ENCODE data around the gene NFYC. TPM values are rescaled to one million over a fixed set of nuclear protein-coding genes. Genes with fewer than 3 reads are reported as not detected.

The NFYC gene
- polyA plus RNA-seq, 1 of the 3 experiments (the other 2 are of a cell fraction), result 72.4 TPM

DNA sequence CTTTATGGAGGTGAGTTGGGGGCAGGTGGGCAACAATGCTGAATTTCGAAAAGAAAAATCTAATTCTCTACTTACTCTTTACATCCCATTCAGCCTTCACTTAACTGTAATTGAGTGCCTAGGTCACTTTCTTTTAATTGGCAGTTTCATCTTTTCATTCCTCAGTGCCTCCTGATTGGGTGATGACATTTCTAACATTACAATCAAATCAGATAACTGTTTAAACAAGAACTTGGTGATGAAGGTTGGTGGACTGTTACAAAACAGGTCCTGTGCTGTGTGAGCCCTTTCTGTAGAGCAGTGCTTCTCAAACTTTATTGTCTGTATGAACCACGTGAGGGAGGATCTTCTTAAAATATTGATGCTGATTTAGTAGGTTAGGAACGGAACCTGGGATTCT is 51.9 kb downstream of the NFYC start:
- no peak overlapping the region for H3K27ac ChIP-seq (ENCODE audit: low read depth in 2 of 2, low read length in 1 of 2)
- H3K27me3 ChIP-seq (ENCODE audit: insufficient read depth), result no peaks in the 10 kb centered on the region
- no peak overlapping the region for H3K4me3 ChIP-seq (ENCODE audit: low read depth in 2 of 2, low read length in 1 of 2)
- H3K4me2 ChIP-seq, result no peak overlapping the region
- no peak overlapping the region for H3K9ac ChIP-seq
- H2AFZ ChIP-seq (ENCODE audit: low read depth), result no peak overlapping the region
- H3K9me3 ChIP-seq, result no peaks in the 10 kb centered on the region
- H3K79me2 ChIP-seq (ENCODE audit: insufficient read depth), result peaks cover 55% of the 10 kb centered on the region; the same call in 1 of the 2 replicates
- H3F3A ChIP-seq (replicated peaks; ENCODE audit: insufficient read depth), result no peaks in the 10 kb centered on the region
- ChIA-PET POLR2A (no interaction called here), CTCF (interaction anchor here (1.0 kb wide), 1 partner anchor 106 kb away, joined by 3 read pairs; no protein-coding TSS in a partner anchor)
- TF ChIP-seq JUND (IDR thresholded peaks at IDR 0.05) (no peak), YY1 (IDR thresholded peaks at IDR 0.05; ENCODE audit: low read depth) (no peak), RXRA (IDR thresholded peaks at IDR 0.05; ENCODE audit: borderline replicate concordance, low read depth) (no peak), FOXM1 (IDR thresholded peaks at IDR 0.05; ENCODE audit: low read depth) (no peak)
- no peaks in the 10 kb centered on the region for H4K20me1 ChIP-seq (ENCODE audit: insufficient read depth)
- no peak for DNase-seq
- 0 out of 4 replicates have a peak, but pooled peaks cover 0 to 7% of the 10 kb centered on the region in 2 experiments for H3K4me1 ChIP-seq (ENCODE audit: control insufficient read depth in 1 of 2, insufficient read depth in 2 of 2, low read depth in 1 of 2, low read length in 1 of 2)
- no peaks in the 10 kb centered on the region for H3K9me2 ChIP-seq
- H3K36me3 ChIP-seq (replicated peaks in 1 of 2; ENCODE audit: control insufficient read depth in 1 of 2, insufficient read depth in 2 of 2, low read length in 1 of 2), result peaks cover 54 to 66% of the 10 kb centered on the region in 2 experiments
- 96% methylated on average over 3 of the region's 3 CpGs for whole genome bisulfite sequencing (ENCODE audit: low lambda C conversion rate)

DNA sequence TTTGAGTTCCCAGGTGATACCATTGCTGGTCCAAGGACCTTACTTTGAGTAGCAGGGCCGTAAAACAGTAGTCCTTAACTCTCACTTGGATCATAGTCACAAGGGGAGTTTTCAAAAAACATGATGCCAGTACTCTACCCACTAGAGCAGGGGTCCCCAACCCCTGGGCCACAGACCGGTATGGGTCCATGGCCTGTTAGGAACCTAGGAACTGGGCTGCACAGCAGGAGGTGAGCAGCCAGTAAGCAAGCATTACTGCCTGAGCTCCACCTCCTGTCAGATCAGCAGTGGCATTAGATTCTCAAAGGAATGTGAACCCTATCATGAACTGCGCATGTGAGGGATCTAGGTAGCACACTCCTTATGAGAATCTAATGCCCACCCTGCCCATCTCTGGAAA is 52.4 kb downstream of the NFYC start:
- DNase-seq, result no peak
- Histone ChIP-seq H3K4me2 (no peak overlapping the region), H3K4me3 (ENCODE audit: low read depth in 2 of 2, low read length in 1 of 2) (no peak overlapping the region), H3K27ac (ENCODE audit: low read depth in 2 of 2, low read length in 1 of 2) (no peak overlapping the region), H3K9ac (no peak overlapping the region), H2AFZ (ENCODE audit: low read depth) (no peak overlapping the region), H3K79me2 (ENCODE audit: insufficient read depth) (peaks cover 53% of the 10 kb centered on the region; the same call in 1 of the 2 replicates), H3K9me3 (no peaks in the 10 kb centered on the region), H3K27me3 (ENCODE audit: insufficient read depth) (no peaks in the 10 kb centered on the region), H3K36me3 (replicated peaks in 1 of 2; ENCODE audit: control insufficient read depth in 1 of 2, insufficient read depth in 2 of 2, low read length in 1 of 2) (peaks cover 55 to 70% of the 10 kb centered on the region in 2 experiments), H3K9me2 (no peaks in the 10 kb centered on the region), H3F3A (replicated peaks; ENCODE audit: insufficient read depth) (no peaks in the 10 kb centered on the region), H4K20me1 (ENCODE audit: insufficient read depth) (no peaks in the 10 kb centered on the region), H3K4me1 (ENCODE audit: control insufficient read depth in 1 of 2, insufficient read depth in 2 of 2, low read depth in 1 of 2, low read length in 1 of 2) (0 out of 4 replicates have a peak, but pooled peaks cover 0 to 7% of the 10 kb centered on the region in 2 experiments)
- POLR2A ChIA-PET, result no interaction called here
- TF ChIP-seq RFX5 (IDR thresholded peaks at IDR 0.05; ENCODE audit: low read length) (no peak), FOXM1 (IDR thresholded peaks at IDR 0.05; ENCODE audit: low read depth) (no peak), MEF2A (IDR thresholded peaks at IDR 0.05; ENCODE audit: borderline replicate concordance, low read depth) (no peak), RAD21 (IDR thresholded peaks at IDR 0.05; ENCODE audit: low read length) (no peak), TCF12 (IDR thresholded peaks at IDR 0.05) (no peak), YY1 (IDR thresholded peaks at IDR 0.05; ENCODE audit: low read depth) (no peak), FOXJ3 (CRISPR knock-in tag; IDR thresholded peaks at IDR 0.05) (no peak), FOSL2 (IDR thresholded peaks at IDR 0.05; ENCODE audit: borderline replicate concordance, low read depth) (no peak), MXI1 (IDR thresholded peaks at IDR 0.05; ENCODE audit: low read depth, low read length) (no peak), SIN3A (IDR thresholded peaks at IDR 0.05; ENCODE audit: borderline replicate concordance, low read depth, low read length) (no peak), POLR2AphosphoS5 (IDR thresholded peaks at IDR 0.05; ENCODE audit: low read depth, low read length) (no peak), EZH2phosphoT487 (IDR thresholded peaks at IDR 0.05; ENCODE audit: borderline replicate concordance, low read depth) (no peak)
- CTCF ChIA-PET, result no interaction called here
- WGBS (ENCODE audit: low lambda C conversion rate), result 100% methylated on average over 3 of the region's 3 CpGs

DNA sequence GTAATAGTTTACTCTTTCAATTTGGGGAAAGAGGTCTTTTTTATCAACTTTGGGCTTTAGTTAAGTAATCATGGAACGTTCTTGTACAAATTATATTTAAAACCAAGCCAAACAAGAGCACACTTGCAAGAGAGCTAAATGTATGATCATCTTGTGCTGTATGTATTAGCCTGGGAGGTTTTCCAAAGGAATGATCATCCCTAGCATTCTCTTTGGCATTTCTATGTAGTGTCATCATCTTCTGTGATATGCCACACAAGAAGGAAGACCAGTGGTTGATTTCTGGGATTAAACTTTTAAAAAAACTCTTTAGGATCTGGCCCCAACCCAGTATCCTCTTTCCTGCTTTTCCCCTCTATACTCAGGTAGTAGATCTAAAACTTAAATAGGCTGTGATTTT is 53.7 kb downstream of the NFYC start:
- Histone ChIP-seq H3K9me3 (no peaks in the 10 kb centered on the region), H3K4me1 (ENCODE audit: control insufficient read depth in 1 of 2, insufficient read depth in 2 of 2, low read depth in 1 of 2, low read length in 1 of 2) (0 out of 4 replicates have a peak, but pooled peaks cover 0 to 7% of the 10 kb centered on the region in 2 experiments), H3K4me2 (no peak overlapping the region), H3F3A (replicated peaks; ENCODE audit: insufficient read depth) (no peaks in the 10 kb centered on the region), H3K4me3 (ENCODE audit: low read depth in 2 of 2, low read length in 1 of 2) (no peak overlapping the region), H4K20me1 (ENCODE audit: insufficient read depth) (no peaks in the 10 kb centered on the region), H3K79me2 (ENCODE audit: insufficient read depth) (peaks cover 48% of the 10 kb centered on the region; the same call in 1 of the 2 replicates), H2AFZ (ENCODE audit: low read depth) (no peak overlapping the region), H3K27ac (ENCODE audit: low read depth in 2 of 2, low read length in 1 of 2) (peak overlapping the region in 1 of 2 experiments; percentile 6; a peak in 1 of 4 replicates), H3K9ac (no peak overlapping the region), H3K9me2 (no peaks in the 10 kb centered on the region), H3K27me3 (ENCODE audit: insufficient read depth) (no peaks in the 10 kb centered on the region), H3K36me3 (replicated peaks in 1 of 2; ENCODE audit: control insufficient read depth in 1 of 2, insufficient read depth in 2 of 2, low read length in 1 of 2) (peaks cover 55 to 73% of the 10 kb centered on the region in 2 experiments)
- no peak for DNase-seq
- ChIA-PET POLR2A (no interaction called here), CTCF (interaction anchor here (1.0 to 3.5 kb wide), 3 partner anchors 27 to 212 kb away, joined by 3 to 15 read pairs (median 4); no protein-coding TSS in a partner anchor)
- 76% methylated on average over 1 of the region's 1 CpG for WGBS (ENCODE audit: low lambda C conversion rate)
- no peak for TF ChIP-seq RCOR1 (IDR thresholded peaks at IDR 0.05; ENCODE audit: low read length)
- no peak for TF ChIP-seq TEAD4 (IDR thresholded peaks at IDR 0.05; ENCODE audit: borderline replicate concordance, insufficient read depth)
- TF ChIP-seq NFIC (IDR thresholded peaks at IDR 0.05; ENCODE audit: borderline replicate concordance), result no peak
- TF ChIP-seq, protein P1, sequence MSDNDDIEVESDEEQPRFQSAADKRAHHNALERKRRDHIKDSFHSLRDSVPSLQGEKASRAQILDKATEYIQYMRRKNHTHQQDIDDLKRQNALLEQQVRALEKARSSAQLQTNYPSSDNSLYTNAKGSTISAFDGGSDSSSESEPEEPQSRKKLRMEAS (IDR thresholded peaks at IDR 0.05; ENCODE audit: low read depth), result no peak
- TF ChIP-seq CHD2 (IDR thresholded peaks at IDR 0.05; ENCODE audit: low read length, partially characterized antibody), result no peak
- TF ChIP-seq JUND (IDR thresholded peaks at IDR 0.05), result no peak
- no peak for TF ChIP-seq POLR2AphosphoS5 (IDR thresholded peaks at IDR 0.05; ENCODE audit: low read depth, low read length)
- TF ChIP-seq EZH2phosphoT487 (IDR thresholded peaks at IDR 0.05; ENCODE audit: borderline replicate concordance, low read depth), result no peak
- no peak for TF ChIP-seq NRF1 (IDR thresholded peaks at IDR 0.05; ENCODE audit: low read depth, low read length)
- TF ChIP-seq, protein P2, sequence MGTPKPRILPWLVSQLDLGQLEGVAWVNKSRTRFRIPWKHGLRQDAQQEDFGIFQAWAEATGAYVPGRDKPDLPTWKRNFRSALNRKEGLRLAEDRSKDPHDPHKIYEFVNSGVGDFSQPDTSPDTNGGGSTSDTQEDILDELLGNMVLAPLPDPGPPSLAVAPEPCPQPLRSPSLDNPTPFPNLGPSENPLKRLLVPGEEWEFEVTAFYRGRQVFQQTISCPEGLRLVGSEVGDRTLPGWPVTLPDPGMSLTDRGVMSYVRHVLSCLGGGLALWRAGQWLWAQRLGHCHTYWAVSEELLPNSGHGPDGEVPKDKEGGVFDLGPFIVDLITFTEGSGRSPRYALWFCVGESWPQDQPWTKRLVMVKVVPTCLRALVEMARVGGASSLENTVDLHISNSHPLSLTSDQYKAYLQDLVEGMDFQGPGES (IDR thresholded peaks at IDR 0.05; ENCODE audit: low read depth, low read length), result no peak
- no peak for TF ChIP-seq SMC3 (IDR thresholded peaks at IDR 0.05; ENCODE audit: low read depth, low read length)
- TF ChIP-seq GATA2 (CRISPR knock-in tag; IDR thresholded peaks at IDR 0.05), result no peak
- TF ChIP-seq FOXJ3 (CRISPR knock-in tag; IDR thresholded peaks at IDR 0.05), result no peak
- no peak for TF ChIP-seq SIN3A (IDR thresholded peaks at IDR 0.05; ENCODE audit: borderline replicate concordance, low read depth, low read length)
- TF ChIP-seq EP300 (IDR thresholded peaks at IDR 0.05; ENCODE audit: borderline replicate concordance in 1 of 2, low read depth in 1 of 2, low read length in 1 of 2), result no peak

All from SK-N-SH (cell line).